GM12892 (cell line): Measurements from ENCODE around the gene PPP1R12C.

Experiments
- POLR2A ChIP-seq: IDR thresholded peaks from 2 replicates; pipeline ENCODE4 v1.6.1; 2011; ENCODE audit warnings: low read depth, low read length, control low read depth
- TAF1 ChIP-seq: IDR thresholded peaks from 2 replicates; pipeline ENCODE4 v1.6.1; 2011; ENCODE audit warnings: low read depth, mild to moderate bottlenecking, control low read depth, low read length, borderline replicate concordance

GRCh38 chr19:55091955-55092354, 25.5 kb downstream of the PPP1R12C start:
- TF ChIP-seq TAF1 (no peak), POLR2A (no peak)
